ENCODE data around the gene ACTRT1. TPM values are rescaled to one million over a fixed set of nuclear protein-coding genes. Genes with fewer than 3 reads are reported as not detected.

The ACTRT1 gene
- total RNA-seq (2021) (not detected in 3 replicates), Bru-seq, nascent RNA (percentile 28 among the genes with signal in this experiment)
- long read RNA-seq, experiment 1 = 0 reads
- long read RNA-seq, experiment 2 = 0 reads
- long read RNA-seq, experiment 3 = 0 reads

GRCh38 chrX:128052303-128052702 lies at the start of gene ACTRT1:
ACTRT1 (minus strand) TSS chrX:128052403; CDS start chrX:128052206, 197 bp downstream.
- 0 out of 2 replicates have a peak, but pooled peaks cover 5% of the 10 kb centered on the region for H3K9me3 Mint-ChIP-seq
- ATAC-seq = no peak
- DNase-seq (ENCODE audit: low spot score) = no peak
- no peak within 1 kb of the TSS for H3K4me3 Mint-ChIP-seq
- POLR2A ChIA-PET = no interaction called here
- CTCF ChIA-PET = no interaction called here
- no peaks in the 10 kb centered on the region for H3K4me1 Mint-ChIP-seq
- no peaks in the 10 kb centered on the region for H3K36me3 Mint-ChIP-seq
- TF ChIP-seq, protein P1, sequence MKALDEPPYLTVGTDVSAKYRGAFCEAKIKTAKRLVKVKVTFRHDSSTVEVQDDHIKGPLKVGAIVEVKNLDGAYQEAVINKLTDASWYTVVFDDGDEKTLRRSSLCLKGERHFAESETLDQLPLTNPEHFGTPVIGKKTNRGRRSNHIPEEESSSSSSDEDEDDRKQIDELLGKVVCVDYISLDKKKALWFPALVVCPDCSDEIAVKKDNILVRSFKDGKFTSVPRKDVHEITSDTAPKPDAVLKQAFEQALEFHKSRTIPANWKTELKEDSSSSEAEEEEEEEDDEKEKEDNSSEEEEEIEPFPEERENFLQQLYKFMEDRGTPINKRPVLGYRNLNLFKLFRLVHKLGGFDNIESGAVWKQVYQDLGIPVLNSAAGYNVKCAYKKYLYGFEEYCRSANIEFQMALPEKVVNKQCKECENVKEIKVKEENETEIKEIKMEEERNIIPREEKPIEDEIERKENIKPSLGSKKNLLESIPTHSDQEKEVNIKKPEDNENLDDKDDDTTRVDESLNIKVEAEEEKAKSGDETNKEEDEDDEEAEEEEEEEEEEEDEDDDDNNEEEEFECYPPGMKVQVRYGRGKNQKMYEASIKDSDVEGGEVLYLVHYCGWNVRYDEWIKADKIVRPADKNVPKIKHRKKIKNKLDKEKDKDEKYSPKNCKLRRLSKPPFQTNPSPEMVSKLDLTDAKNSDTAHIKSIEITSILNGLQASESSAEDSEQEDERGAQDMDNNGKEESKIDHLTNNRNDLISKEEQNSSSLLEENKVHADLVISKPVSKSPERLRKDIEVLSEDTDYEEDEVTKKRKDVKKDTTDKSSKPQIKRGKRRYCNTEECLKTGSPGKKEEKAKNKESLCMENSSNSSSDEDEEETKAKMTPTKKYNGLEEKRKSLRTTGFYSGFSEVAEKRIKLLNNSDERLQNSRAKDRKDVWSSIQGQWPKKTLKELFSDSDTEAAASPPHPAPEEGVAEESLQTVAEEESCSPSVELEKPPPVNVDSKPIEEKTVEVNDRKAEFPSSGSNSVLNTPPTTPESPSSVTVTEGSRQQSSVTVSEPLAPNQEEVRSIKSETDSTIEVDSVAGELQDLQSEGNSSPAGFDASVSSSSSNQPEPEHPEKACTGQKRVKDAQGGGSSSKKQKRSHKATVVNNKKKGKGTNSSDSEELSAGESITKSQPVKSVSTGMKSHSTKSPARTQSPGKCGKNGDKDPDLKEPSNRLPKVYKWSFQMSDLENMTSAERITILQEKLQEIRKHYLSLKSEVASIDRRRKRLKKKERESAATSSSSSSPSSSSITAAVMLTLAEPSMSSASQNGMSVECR (CRISPR knock-in tag; IDR thresholded peaks at IDR 0.05; ENCODE audit: borderline replicate concordance) = no peak
- TF ChIP-seq MXD4 (CRISPR knock-in tag; IDR thresholded peaks at IDR 0.05; ENCODE audit: borderline replicate concordance) (no peak), FOXK1 (CRISPR knock-in tag; IDR thresholded peaks at IDR 0.05) (no peak), ZNF512 (CRISPR knock-in tag; IDR thresholded peaks at IDR 0.05; ENCODE audit: borderline replicate concordance) (no peak), ETV6 (CRISPR knock-in tag; IDR thresholded peaks at IDR 0.05) (no peak), ZNF671 (CRISPR knock-in tag; IDR thresholded peaks at IDR 0.05) (no peak), TEAD4 (CRISPR knock-in tag; IDR thresholded peaks at IDR 0.05) (no peak), JUN (CRISPR knock-in tag; IDR thresholded peaks at IDR 0.05) (no peak), ZMAT4 (CRISPR knock-in tag; IDR thresholded peaks at IDR 0.05) (no peak), ZNF219 (CRISPR knock-in tag; IDR thresholded peaks at IDR 0.05; ENCODE audit: borderline replicate concordance) (no peak), RORB (CRISPR knock-in tag; IDR thresholded peaks at IDR 0.05) (no peak), NFE2L1 (CRISPR knock-in tag; IDR thresholded peaks at IDR 0.05) (no peak), GABPB1 (CRISPR knock-in tag; IDR thresholded peaks at IDR 0.05) (no peak), STAT6 (CRISPR knock-in tag; conservative IDR thresholded peaks at IDR 0.05; ENCODE audit: low read depth) (no peak), ZNF121 (CRISPR knock-in tag; IDR thresholded peaks at IDR 0.05) (no peak)
- TF ChIP-seq, protein P2, sequence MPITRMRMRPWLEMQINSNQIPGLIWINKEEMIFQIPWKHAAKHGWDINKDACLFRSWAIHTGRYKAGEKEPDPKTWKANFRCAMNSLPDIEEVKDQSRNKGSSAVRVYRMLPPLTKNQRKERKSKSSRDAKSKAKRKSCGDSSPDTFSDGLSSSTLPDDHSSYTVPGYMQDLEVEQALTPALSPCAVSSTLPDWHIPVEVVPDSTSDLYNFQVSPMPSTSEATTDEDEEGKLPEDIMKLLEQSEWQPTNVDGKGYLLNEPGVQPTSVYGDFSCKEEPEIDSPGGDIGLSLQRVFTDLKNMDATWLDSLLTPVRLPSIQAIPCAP (CRISPR knock-in tag; IDR thresholded peaks at IDR 0.05) = no peak
- TF ChIP-seq, protein P3, sequence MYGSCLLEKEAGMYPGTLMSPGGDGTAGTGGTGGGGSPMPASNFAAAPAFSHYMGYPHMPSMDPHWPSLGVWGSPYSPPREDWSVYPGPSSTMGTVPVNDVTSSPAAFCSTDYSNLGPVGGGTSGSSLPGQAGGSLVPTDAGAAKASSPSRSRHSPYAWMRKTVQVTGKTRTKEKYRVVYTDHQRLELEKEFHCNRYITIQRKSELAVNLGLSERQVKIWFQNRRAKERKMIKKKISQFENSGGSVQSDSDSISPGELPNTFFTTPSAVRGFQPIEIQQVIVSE (CRISPR knock-in tag; IDR thresholded peaks at IDR 0.05; ENCODE audit: borderline replicate concordance) = no peak
- no peak within 1 kb of the TSS for H3K27ac Mint-ChIP-seq
- H3K27me3 Mint-ChIP-seq (ENCODE audit: low read depth) = no peaks in the 10 kb centered on the region

Measured in WTC11 (cell line).